ENCODE data around the gene STEAP4. TPM values are rescaled to one million over a fixed set of nuclear protein-coding genes. Genes with fewer than 3 reads are reported as not detected.

Gene STEAP4
- polyA plus RNA-seq, 1 experiment = not detected

- no peak for DNase-seq (ENCODE audit: low read depth, low spot score)
- Histone ChIP-seq H3K4me3 (ENCODE audit: low read depth, low read length) (no peak overlapping the region), H3K27ac (ENCODE audit: low read depth, low read length) (no peak overlapping the region), H3K9me3 (ENCODE audit: control insufficient read depth, insufficient read depth, low read length) (no peaks in the 10 kb centered on the region), H3K27me3 (ENCODE audit: control insufficient read depth, insufficient read depth, low read length) (no peaks in the 10 kb centered on the region)
- POLR2A ChIA-PET = no interaction called here
- CTCF ChIA-PET = no interaction called here
- TF ChIP-seq, protein P1, sequence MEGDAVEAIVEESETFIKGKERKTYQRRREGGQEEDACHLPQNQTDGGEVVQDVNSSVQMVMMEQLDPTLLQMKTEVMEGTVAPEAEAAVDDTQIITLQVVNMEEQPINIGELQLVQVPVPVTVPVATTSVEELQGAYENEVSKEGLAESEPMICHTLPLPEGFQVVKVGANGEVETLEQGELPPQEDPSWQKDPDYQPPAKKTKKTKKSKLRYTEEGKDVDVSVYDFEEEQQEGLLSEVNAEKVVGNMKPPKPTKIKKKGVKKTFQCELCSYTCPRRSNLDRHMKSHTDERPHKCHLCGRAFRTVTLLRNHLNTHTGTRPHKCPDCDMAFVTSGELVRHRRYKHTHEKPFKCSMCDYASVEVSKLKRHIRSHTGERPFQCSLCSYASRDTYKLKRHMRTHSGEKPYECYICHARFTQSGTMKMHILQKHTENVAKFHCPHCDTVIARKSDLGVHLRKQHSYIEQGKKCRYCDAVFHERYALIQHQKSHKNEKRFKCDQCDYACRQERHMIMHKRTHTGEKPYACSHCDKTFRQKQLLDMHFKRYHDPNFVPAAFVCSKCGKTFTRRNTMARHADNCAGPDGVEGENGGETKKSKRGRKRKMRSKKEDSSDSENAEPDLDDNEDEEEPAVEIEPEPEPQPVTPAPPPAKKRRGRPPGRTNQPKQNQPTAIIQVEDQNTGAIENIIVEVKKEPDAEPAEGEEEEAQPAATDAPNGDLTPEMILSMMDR (IDR thresholded peaks at IDR 0.05; ENCODE audit: low read depth, low read length) = no peak
Observed at GRCh38 chr7:88239852-88240251, 66.8 kb downstream of the STEAP4 start.

GRCh38 chr7:88233828-88234227, 72.9 kb downstream of the STEAP4 start:
- no peak for DNase-seq (ENCODE audit: low read depth, low spot score)
- no peaks in the 10 kb centered on the region for H3K27me3 ChIP-seq (ENCODE audit: control insufficient read depth, insufficient read depth, low read length)
- H3K4me3 ChIP-seq (ENCODE audit: low read depth, low read length) = no peak overlapping the region
- H3K27ac ChIP-seq (ENCODE audit: low read depth, low read length) = no peak overlapping the region
- ChIA-PET CTCF (no interaction called here), POLR2A (no interaction called here)
- no peaks in the 10 kb centered on the region for H3K9me3 ChIP-seq (ENCODE audit: control insufficient read depth, insufficient read depth, low read length)
- TF ChIP-seq, protein P1 (IDR thresholded peaks at IDR 0.05; ENCODE audit: low read depth, low read length) = no peak

DNA sequence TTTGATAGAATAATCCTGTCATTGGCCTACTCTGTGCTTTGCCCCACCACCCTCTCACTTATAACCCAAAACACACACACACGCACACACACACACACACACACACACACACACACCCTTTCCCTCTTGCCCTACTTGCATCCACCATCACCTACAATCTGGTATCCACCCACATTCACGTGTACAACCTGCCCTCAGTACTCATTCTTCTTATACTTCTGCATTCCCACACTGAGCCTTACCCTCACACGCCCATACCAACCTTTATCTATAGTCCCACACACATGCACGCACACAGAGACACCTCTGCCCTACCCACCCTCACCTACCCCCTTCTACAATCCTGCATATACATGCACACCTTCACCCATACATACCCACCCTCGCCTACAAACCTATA, 76.0 kb downstream of the STEAP4 start:
- no peaks in the 10 kb centered on the region for H3K9me3 ChIP-seq (ENCODE audit: control insufficient read depth, insufficient read depth, low read length)
- H3K27me3 ChIP-seq (ENCODE audit: control insufficient read depth, insufficient read depth, low read length) = no peaks in the 10 kb centered on the region
- no peak overlapping the region for H3K4me3 ChIP-seq (ENCODE audit: low read depth, low read length)
- no peak overlapping the region for H3K27ac ChIP-seq (ENCODE audit: low read depth, low read length)
- ChIA-PET CTCF (no interaction called here), POLR2A (no interaction called here)
- TF ChIP-seq, protein P1 (IDR thresholded peaks at IDR 0.05; ENCODE audit: low read depth, low read length) = no peak
- no peak for DNase-seq (ENCODE audit: low read depth, low spot score)

- H3K27me3 ChIP-seq (ENCODE audit: control insufficient read depth, insufficient read depth, low read length) = no peaks in the 10 kb centered on the region
- CTCF ChIA-PET = interaction anchor here (0.6 to 0.9 kb wide), 2 partner anchors 14 to 1923 kb away, joined by 3 to 6 read pairs; no protein-coding TSS in a partner anchor
Observed at GRCh38 chr7:88229302-88229995, 77.2 kb downstream of the STEAP4 start.

More at GRCh38 chr7:88229302-88229995, 77.2 kb downstream of the STEAP4 start:
- Histone ChIP-seq H3K27ac (ENCODE audit: low read depth, low read length) (no peak overlapping the region), H3K4me3 (ENCODE audit: low read depth, low read length) (no peak overlapping the region), H3K9me3 (ENCODE audit: control insufficient read depth, insufficient read depth, low read length) (no peaks in the 10 kb centered on the region)
- POLR2A ChIA-PET = no interaction called here
- no peak for DNase-seq (ENCODE audit: low read depth, low spot score)
- TF ChIP-seq, protein P1 (IDR thresholded peaks at IDR 0.05; ENCODE audit: low read depth, low read length) = no peak

All from AG04450 (cell line).